Astrocyte of the cerebellum (primary cell): ENCODE data around the gene TNC.

Experiments
- DNase-seq: peaks from one replicate; pipeline ENCODE4 v3.0.0-alpha.2; 2011; ENCODE audit warnings: low read depth
- H3K4me3 ChIP-seq: 2 replicates; pipeline ENCODE4 v1.5.1; 2011; ENCODE audit warnings: mild to moderate bottlenecking, low read depth, low read length, moderate library complexity
- in situ Hi-C: cut with HindIII; loops from 2 replicates; pipeline ENCODE4 v1.10.0; 2017; ENCODE audit warnings: low sequenced_read_pairs
- TF ChIP-seq, protein P1 (sequence below): IDR thresholded peaks from 2 replicates; pipeline ENCODE4 v1.5.1; 2012; ENCODE audit warnings: low read length, low read depth, moderate library complexity, mild to moderate bottlenecking; ENCODE audit errors: missing control alignments

Gene TNC

GRCh38 chr9:115000217-115000639, 117.7 kb downstream of the TNC start:
- no peak for DNase-seq
- in situ Hi-C loops = loop anchor here (5.0 to 25.0 kb wide), 3 partner anchors 88 to 338 kb away; partner anchors contain the start of gene TEX53
- H3K4me3 ChIP-seq = no peak overlapping the region
- TF ChIP-seq, protein P1, sequence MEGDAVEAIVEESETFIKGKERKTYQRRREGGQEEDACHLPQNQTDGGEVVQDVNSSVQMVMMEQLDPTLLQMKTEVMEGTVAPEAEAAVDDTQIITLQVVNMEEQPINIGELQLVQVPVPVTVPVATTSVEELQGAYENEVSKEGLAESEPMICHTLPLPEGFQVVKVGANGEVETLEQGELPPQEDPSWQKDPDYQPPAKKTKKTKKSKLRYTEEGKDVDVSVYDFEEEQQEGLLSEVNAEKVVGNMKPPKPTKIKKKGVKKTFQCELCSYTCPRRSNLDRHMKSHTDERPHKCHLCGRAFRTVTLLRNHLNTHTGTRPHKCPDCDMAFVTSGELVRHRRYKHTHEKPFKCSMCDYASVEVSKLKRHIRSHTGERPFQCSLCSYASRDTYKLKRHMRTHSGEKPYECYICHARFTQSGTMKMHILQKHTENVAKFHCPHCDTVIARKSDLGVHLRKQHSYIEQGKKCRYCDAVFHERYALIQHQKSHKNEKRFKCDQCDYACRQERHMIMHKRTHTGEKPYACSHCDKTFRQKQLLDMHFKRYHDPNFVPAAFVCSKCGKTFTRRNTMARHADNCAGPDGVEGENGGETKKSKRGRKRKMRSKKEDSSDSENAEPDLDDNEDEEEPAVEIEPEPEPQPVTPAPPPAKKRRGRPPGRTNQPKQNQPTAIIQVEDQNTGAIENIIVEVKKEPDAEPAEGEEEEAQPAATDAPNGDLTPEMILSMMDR = no peak

GRCh38 chr9:114998326-114998725, 119.6 kb downstream of the TNC start:
- H3K4me3 ChIP-seq = no peak overlapping the region
- DNase-seq = no peak
- in situ Hi-C loops = no loop called here
- TF ChIP-seq, protein P1 = no peak

DNA sequence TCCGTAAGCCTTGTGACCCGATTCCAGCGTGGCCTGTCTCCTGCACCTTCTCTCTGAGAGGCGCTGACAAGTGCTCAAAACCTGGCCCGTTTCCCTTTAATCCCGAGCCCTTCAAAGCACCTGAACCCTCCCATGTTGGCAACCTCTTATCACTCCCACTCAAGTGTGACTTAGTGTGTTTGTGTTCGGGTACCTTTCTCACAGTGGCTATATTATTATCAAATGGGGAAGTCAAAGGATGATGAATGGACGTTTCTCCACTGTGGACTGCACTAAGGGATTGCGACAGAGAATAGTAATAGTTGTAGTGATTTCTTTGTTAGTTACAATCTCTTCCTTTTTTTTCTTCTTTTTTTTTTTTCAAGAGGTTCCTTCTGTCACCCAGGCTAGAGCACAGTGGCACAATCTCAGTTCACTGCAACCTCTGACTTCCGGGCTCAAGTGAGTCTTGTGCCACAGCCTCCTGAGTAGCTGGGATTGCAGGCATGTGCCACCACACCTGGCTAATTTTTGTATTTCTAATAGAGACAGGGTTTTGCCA, 122.2 kb downstream of the TNC start:
- in situ Hi-C loops = no loop called here

GRCh38 chr9:114994768-114995167, 123.2 kb downstream of the TNC start:
- TF ChIP-seq, protein P1 = no peak
- no peak for DNase-seq
- in situ Hi-C loops = no loop called here
- H3K4me3 ChIP-seq = no peak overlapping the region

More for the DNA sequence above, 122.2 kb downstream of the TNC start:
- no peak overlapping the region for H3K4me3 ChIP-seq
- TF ChIP-seq, protein P1 = no peak
- DNase-seq = no peak

DNA sequence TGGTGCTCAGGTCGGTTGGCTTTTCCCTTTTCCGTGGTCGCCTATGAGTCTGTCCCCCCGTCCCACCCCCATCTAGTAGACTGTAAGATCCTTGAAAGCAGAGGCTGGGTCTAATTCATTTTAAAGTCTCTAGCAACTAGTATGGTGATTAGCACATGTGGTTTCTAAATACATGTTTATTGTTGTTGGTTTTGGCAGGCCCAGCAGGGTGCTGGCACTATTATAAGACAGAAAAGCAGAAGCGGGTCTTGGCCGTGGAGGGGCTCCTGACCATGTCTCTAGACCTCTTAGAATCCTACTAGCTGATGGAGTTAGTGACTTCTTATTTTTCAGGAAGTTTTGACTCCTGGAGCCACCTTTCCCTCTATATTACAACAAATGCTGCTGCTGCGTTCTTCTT, 126.1 kb downstream of the TNC start:
- DNase-seq = no peak
- no peak overlapping the region for H3K4me3 ChIP-seq
- TF ChIP-seq, protein P1 = no peak
- in situ Hi-C loops = no loop called here

- DNase-seq = no peak
- no peak overlapping the region for H3K4me3 ChIP-seq
- in situ Hi-C loops = no loop called here
- TF ChIP-seq, protein P1 = no peak
These were observed 127.1 kb downstream of the TNC start for GRCh38 chr9:114990901-114991300.
